Neural progenitor cell (in vitro differentiated cells): Measurements from ENCODE around the gene ADPGK. TPM values are rescaled to one million over a fixed set of nuclear protein-coding genes. Genes with fewer than 3 reads are reported as not detected.

Experiments
- DNase-seq: peaks from one replicate; pipeline ENCODE4 v3.0.0-alpha.2; 2016; ENCODE audit warnings: low spot score
- H2AFZ ChIP-seq: fragments of 200-600 bp; sonication (generic); replicated peaks from 2 replicates; pipeline ENCODE4 v1.6.1; 2016; ENCODE audit warnings: antibody characterized with exemption
- H3F3A ChIP-seq: fragments of 200-600 bp; sonication (generic); 2 replicates; pipeline ENCODE4 v1.6.1; 2016; ENCODE audit warnings: antibody characterized with exemption, low read depth
- H3K27ac ChIP-seq: fragments of 200-600 bp; sonication (generic); 2 replicates; pipeline ENCODE4 v1.5.1; 2016; ENCODE audit warnings: mild to moderate bottlenecking
- H3K27me3 ChIP-seq: fragments of 200-600 bp; sonication (generic); 2 replicates; pipeline ENCODE4 v1.6.1; 2016; ENCODE audit warnings: mild to moderate bottlenecking, moderate library complexity
- H3K36me3 ChIP-seq: fragments of 200-600 bp; sonication (generic); 2 replicates; pipeline ENCODE4 v1.5.1; 2016
- H3K4me1 ChIP-seq: fragments of 200-600 bp; sonication (generic); 2 replicates; pipeline ENCODE4 v1.6.1; 2016; ENCODE audit warnings: mixed run types
- H3K4me2 ChIP-seq: fragments of 200-600 bp; sonication (generic); 2 replicates; pipeline ENCODE4 v1.6.1; 2016
- H3K4me3 ChIP-seq: fragments of 200-600 bp; sonication (generic); 2 replicates; pipeline ENCODE4 v1.5.1; 2016
- H3K79me2 ChIP-seq: fragments of 200-600 bp; sonication (generic); 2 replicates; pipeline ENCODE4 v1.6.1; 2016; ENCODE audit warnings: low read depth
- H3K9ac ChIP-seq: fragments of 200-600 bp; sonication (generic); 2 replicates; pipeline ENCODE4 v1.6.1; 2016
- H3K9me3 ChIP-seq: fragments of 200-600 bp; sonication (generic); 2 replicates; pipeline ENCODE4 v1.5.1; 2016; ENCODE audit warnings: low read depth
- H4K20me1 ChIP-seq: fragments of 200-600 bp; sonication (generic); 2 replicates; pipeline ENCODE4 v1.6.1; 2016; ENCODE audit warnings: low read depth
- H3K27ac Mint-ChIP-seq: 3 replicates; pipeline ENCODE4 v1.8.0; 2021; ENCODE audit warnings: mixed read lengths
- H3K27me3 Mint-ChIP-seq: 2 replicates; pipeline ENCODE4 v1.8.0; 2022; ENCODE audit warnings: low read depth, mild to moderate bottlenecking, inconsistent platforms, moderate library complexity, mixed read lengths; ENCODE audit not compliant: insufficient read depth
- H3K36me3 Mint-ChIP-seq: 3 replicates; pipeline ENCODE4 v1.8.0; 2021; ENCODE audit warnings: mixed read lengths
- H3K4me1 Mint-ChIP-seq: 3 replicates; pipeline ENCODE4 v1.8.0; 2021; ENCODE audit warnings: mixed read lengths
- H3K4me3 Mint-ChIP-seq: 3 replicates; pipeline ENCODE4 v1.8.0; 2021; ENCODE audit warnings: mild to moderate bottlenecking, moderate library complexity, mixed read lengths
- H3K9me3 Mint-ChIP-seq: 3 replicates; pipeline ENCODE4 v1.8.0; 2020; ENCODE audit warnings: mixed read lengths
- CTCF ChIP-seq: fragments of 200-600 bp; sonication (generic); IDR thresholded peaks from 2 replicates; pipeline ENCODE4 v1.5.1; 2017; ENCODE audit warnings: antibody characterized with exemption, mild to moderate bottlenecking
- EZH2 ChIP-seq: fragments of 200-600 bp; sonication (generic); IDR thresholded peaks from 2 replicates; pipeline ENCODE4 v1.6.1; 2017; ENCODE audit warnings: antibody characterized with exemption, mild to moderate bottlenecking, moderate library complexity
- EZH2phosphoT487 ChIP-seq: fragments of 200-600 bp; sonication (generic); IDR thresholded peaks from 2 replicates; pipeline ENCODE4 v1.6.1; 2017; ENCODE audit warnings: antibody characterized with exemption
- total RNA-seq: library from RNA; depleted of rRNA; stranded (reverse); fragments of >200 nt; gene quantifications from 2 replicates; pipeline ENCODE4 v1.2.3, GENCODE V29; 2015; ENCODE audit warnings: low replicate concordance

The ADPGK gene
- total RNA-seq, 1 donor from 2014 or later: 43.8 TPM

GRCh38 chr15:72737061-72737460 is 46.5 kb downstream of the ADPGK start:
- H3K9ac ChIP-seq: no peak overlapping the region
- Mint-ChIP-seq H3K27ac (no peak overlapping the region), H3K9me3 (no peaks in the 10 kb centered on the region), H3K4me1 (no peaks in the 10 kb centered on the region), H3K36me3 (peaks cover 36% of the 10 kb centered on the region), H3K4me3 (no peak overlapping the region), H3K27me3 (no peaks in the 10 kb centered on the region)
- H3K27ac ChIP-seq: no peak overlapping the region
- H4K20me1 ChIP-seq: no peaks in the 10 kb centered on the region
- H3K27me3 ChIP-seq: no peaks in the 10 kb centered on the region
- no peaks in the 10 kb centered on the region for H3K9me3 ChIP-seq
- H2AFZ ChIP-seq: no peak overlapping the region
- TF ChIP-seq EZH2 (no peak), CTCF (no peak), EZH2phosphoT487 (no peak)
- no peaks in the 10 kb centered on the region for H3F3A ChIP-seq
- no peak overlapping the region for H3K4me2 ChIP-seq
- no peak for DNase-seq
- H3K4me1 ChIP-seq: no peaks in the 10 kb centered on the region
- no peaks in the 10 kb centered on the region for H3K79me2 ChIP-seq
- H3K4me3 ChIP-seq: no peak overlapping the region
- H3K36me3 ChIP-seq: peaks cover 11% of the 10 kb centered on the region

GRCh38 chr15:72735111-72735510 is 48.4 kb downstream of the ADPGK start:
- no peaks in the 10 kb centered on the region for H3K4me1 Mint-ChIP-seq
- H3K9ac ChIP-seq: no peak overlapping the region
- DNase-seq: no peak
- no peak overlapping the region for H3K27ac ChIP-seq
- no peaks in the 10 kb centered on the region for H4K20me1 ChIP-seq
- TF ChIP-seq EZH2phosphoT487 (no peak), EZH2 (no peak)
- H3K9me3 Mint-ChIP-seq: no peaks in the 10 kb centered on the region
- no peaks in the 10 kb centered on the region for H3K27me3 Mint-ChIP-seq
- H3K4me3 ChIP-seq: no peak overlapping the region
- H3K27ac Mint-ChIP-seq: no peak overlapping the region
- no peaks in the 10 kb centered on the region for H3K9me3 ChIP-seq
- H3K4me3 Mint-ChIP-seq: no peak overlapping the region
- peaks cover 30% of the 10 kb centered on the region for H3K36me3 Mint-ChIP-seq
- H3K79me2 ChIP-seq: no peaks in the 10 kb centered on the region
- H2AFZ ChIP-seq: no peak overlapping the region
- peaks cover 5% of the 10 kb centered on the region for H3K36me3 ChIP-seq
- no peak overlapping the region for H3K4me2 ChIP-seq
- no peaks in the 10 kb centered on the region for H3K27me3 ChIP-seq
- H3F3A ChIP-seq: no peaks in the 10 kb centered on the region
- no peaks in the 10 kb centered on the region for H3K4me1 ChIP-seq

GRCh38 chr15:72733941-72734738 is 49.4 kb downstream of the ADPGK start:
- Histone ChIP-seq H4K20me1 (no peaks in the 10 kb centered on the region), H3K79me2 (no peaks in the 10 kb centered on the region), H3K36me3 (peaks cover 5% of the 10 kb centered on the region), H3F3A (no peaks in the 10 kb centered on the region), H3K27ac (no peak overlapping the region), H2AFZ (no peak overlapping the region), H3K9ac (no peak overlapping the region), H3K9me3 (no peaks in the 10 kb centered on the region), H3K4me3 (no peak overlapping the region), H3K4me2 (no peak overlapping the region), H3K27me3 (no peaks in the 10 kb centered on the region), H3K4me1 (no peaks in the 10 kb centered on the region)
- H3K4me1 Mint-ChIP-seq: no peaks in the 10 kb centered on the region
- no peak overlapping the region for H3K4me3 Mint-ChIP-seq
- TF ChIP-seq EZH2phosphoT487: no peak
- TF ChIP-seq EZH2: no peak
- TF ChIP-seq CTCF: no peak
- H3K36me3 Mint-ChIP-seq: peaks cover 29% of the 10 kb centered on the region
- no peak for DNase-seq
- H3K9me3 Mint-ChIP-seq: no peaks in the 10 kb centered on the region
- H3K27me3 Mint-ChIP-seq: no peaks in the 10 kb centered on the region
- no peak overlapping the region for H3K27ac Mint-ChIP-seq

- TF ChIP-seq EZH2phosphoT487 (no peak), EZH2 (no peak), CTCF (no peak)
- peaks cover 27% of the 10 kb centered on the region for H3K36me3 Mint-ChIP-seq
- Histone ChIP-seq H3K4me1 (no peaks in the 10 kb centered on the region), H2AFZ (no peak overlapping the region), H3K79me2 (no peaks in the 10 kb centered on the region), H4K20me1 (no peaks in the 10 kb centered on the region), H3K27me3 (no peaks in the 10 kb centered on the region), H3K9me3 (no peaks in the 10 kb centered on the region), H3F3A (no peaks in the 10 kb centered on the region), H3K4me2 (no peak overlapping the region), H3K36me3 (no peaks in the 10 kb centered on the region), H3K9ac (no peak overlapping the region), H3K27ac (no peak overlapping the region), H3K4me3 (no peak overlapping the region)
- no peak overlapping the region for H3K27ac Mint-ChIP-seq
- H3K27me3 Mint-ChIP-seq: no peaks in the 10 kb centered on the region
- no peaks in the 10 kb centered on the region for H3K9me3 Mint-ChIP-seq
- no peak overlapping the region for H3K4me3 Mint-ChIP-seq
- no peak for DNase-seq
- H3K4me1 Mint-ChIP-seq: no peaks in the 10 kb centered on the region
Measured at GRCh38 chr15:72732516-72732915, 51.0 kb downstream of the ADPGK start.
